IPS-20b (cell line): ENCODE measurements around the gene ACTR1A.
"Not testable (repeated sequence)": the region's sequence is repeated elsewhere in the genome, so short reads cannot be mapped to it uniquely, and the experiment has no call there.

Experiments used
- H3K27ac ChIP-seq: one replicate; pipeline ENCODE4 v1.5.1; 2013; ENCODE audit warnings: low read length
- H3K27me3 ChIP-seq: 2 replicates; pipeline ENCODE4 v1.6.1; 2013; ENCODE audit warnings: mild to moderate bottlenecking, low read length, inconsistent platforms; ENCODE audit not compliant: insufficient read depth
- H3K36me3 ChIP-seq: 2 replicates; pipeline ENCODE4 v1.6.1; 2013; ENCODE audit warnings: low read depth, mild to moderate bottlenecking, inconsistent platforms, low read length, moderate library complexity; ENCODE audit not compliant: insufficient read depth
- H3K4me1 ChIP-seq: 2 replicates; pipeline ENCODE4 v1.6.1; 2013; ENCODE audit warnings: mild to moderate bottlenecking, control low read depth, inconsistent platforms, low read length, moderate library complexity; ENCODE audit not compliant: insufficient read depth
- H3K4me3 ChIP-seq: 2 replicates; pipeline ENCODE4 v1.5.1; 2013; ENCODE audit warnings: mild to moderate bottlenecking, low read length, inconsistent platforms
- H3K9ac ChIP-seq: 2 replicates; pipeline ENCODE4 v1.6.1; 2013; ENCODE audit warnings: low read depth, mild to moderate bottlenecking, inconsistent platforms, low read length, moderate library complexity
- H3K9me3 ChIP-seq: 2 replicates; pipeline ENCODE4 v1.6.1; 2013; ENCODE audit warnings: mild to moderate bottlenecking, low read depth, low read length, inconsistent platforms; ENCODE audit not compliant: insufficient read depth

The ACTR1A gene

DNA sequence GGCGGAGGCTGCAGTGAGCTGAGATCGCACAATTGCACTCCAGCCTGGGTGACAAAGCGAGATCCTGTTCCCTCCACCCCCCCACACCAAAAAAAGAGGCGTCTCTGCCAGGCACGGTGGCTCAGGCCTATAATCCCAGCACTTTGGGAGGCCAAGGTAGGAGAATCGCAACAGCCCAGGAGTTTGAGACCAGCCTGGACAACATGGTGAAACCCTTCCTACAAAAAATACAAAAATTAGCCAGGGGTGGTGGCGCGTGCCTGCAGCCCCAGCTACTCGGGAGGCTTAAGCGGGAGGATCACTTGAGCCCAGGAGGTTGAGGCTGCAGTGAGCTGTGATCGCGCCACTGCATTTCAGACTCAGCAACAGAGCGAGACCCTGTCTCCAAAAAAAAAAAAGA is 1.8 kb downstream of the ACTR1A start:
- H3K9ac ChIP-seq, H3K9me3 ChIP-seq, H3K36me3 ChIP-seq, H3K27ac ChIP-seq, H3K4me1 ChIP-seq, H3K4me3 ChIP-seq: not testable (repeated sequence)
- peaks cover 11% of the 10 kb centered on the region for H3K27me3 ChIP-seq

GRCh38 chr10:102499356-102499755 is 3.2 kb downstream of the ACTR1A start:
- H3K27me3 ChIP-seq, result no peaks in the 10 kb centered on the region
- H3K4me3 ChIP-seq, result no peak overlapping the region
- no peaks in the 10 kb centered on the region for H3K9me3 ChIP-seq
- no peaks in the 10 kb centered on the region for H3K36me3 ChIP-seq
- no peak overlapping the region for H3K9ac ChIP-seq
- H3K27ac ChIP-seq, result no peak overlapping the region
- H3K4me1 ChIP-seq, result no peaks in the 10 kb centered on the region; the same call in 1 of the 2 replicates

DNA sequence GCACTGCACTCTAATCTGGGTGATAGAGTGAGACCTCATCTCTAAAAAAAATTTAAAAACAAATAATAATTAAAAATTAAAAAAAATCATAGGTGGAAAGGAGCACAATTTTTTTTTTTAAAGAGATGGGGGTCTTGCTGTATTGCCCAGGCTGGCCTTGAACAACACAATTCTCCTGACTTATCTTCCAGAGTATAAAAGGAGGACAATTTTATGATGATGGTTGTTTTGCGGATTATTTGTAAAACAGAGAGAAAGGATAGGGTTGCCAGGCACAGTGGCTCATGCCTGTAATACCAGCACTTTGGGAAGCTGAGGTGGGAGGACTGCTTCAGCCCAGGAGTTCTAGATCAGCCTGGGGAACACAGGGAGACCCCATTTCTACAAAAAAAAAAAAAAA is 5.0 kb downstream of the ACTR1A start:
- Histone ChIP-seq H3K27ac (no peak overlapping the region), H3K27me3 (no peaks in the 10 kb centered on the region), H3K4me1 (no peaks in the 10 kb centered on the region), H3K9me3 (no peaks in the 10 kb centered on the region), H3K36me3 (no peaks in the 10 kb centered on the region), H3K9ac (no peak overlapping the region), H3K4me3 (no peak overlapping the region)

GRCh38 chr10:102493771-102494170 is 8.7 kb downstream of the ACTR1A start:
- no peaks in the 10 kb centered on the region for H3K4me1 ChIP-seq
- no peak overlapping the region for H3K27ac ChIP-seq
- peaks cover 15% of the 10 kb centered on the region for H3K36me3 ChIP-seq
- H3K9me3 ChIP-seq, result no peaks in the 10 kb centered on the region
- H3K4me3 ChIP-seq, result no peak overlapping the region
- no peak overlapping the region for H3K9ac ChIP-seq
- no peaks in the 10 kb centered on the region for H3K27me3 ChIP-seq

GRCh38 chr10:102492983-102493382 is 9.5 kb downstream of the ACTR1A start:
- no peak overlapping the region for H3K4me3 ChIP-seq
- H3K4me1 ChIP-seq, result no peaks in the 10 kb centered on the region
- no peak overlapping the region for H3K27ac ChIP-seq
- H3K9me3 ChIP-seq, result no peaks in the 10 kb centered on the region
- no peak overlapping the region for H3K9ac ChIP-seq
- no peaks in the 10 kb centered on the region for H3K27me3 ChIP-seq
- peaks cover 23% of the 10 kb centered on the region for H3K36me3 ChIP-seq

- H3K4me3 ChIP-seq, result no peak overlapping the region
- peaks cover 27% of the 10 kb centered on the region for H3K36me3 ChIP-seq
- H3K27ac ChIP-seq, result no peak overlapping the region
- no peaks in the 10 kb centered on the region for H3K9me3 ChIP-seq
- H3K9ac ChIP-seq, result no peak overlapping the region
- H3K27me3 ChIP-seq, result no peaks in the 10 kb centered on the region
- no peaks in the 10 kb centered on the region for H3K4me1 ChIP-seq
Measured at GRCh38 chr10:102492344-102492939, 10.1 kb downstream of the ACTR1A start.

- H3K4me3 ChIP-seq, result no peak overlapping the region
- no peak overlapping the region for H3K9ac ChIP-seq
- peaks cover 40% of the 10 kb centered on the region for H3K36me3 ChIP-seq
- H3K9me3 ChIP-seq, result no peaks in the 10 kb centered on the region
- no peaks in the 10 kb centered on the region for H3K4me1 ChIP-seq
- H3K27me3 ChIP-seq, result no peaks in the 10 kb centered on the region
- H3K27ac ChIP-seq, result no peak overlapping the region
Measured at GRCh38 chr10:102491136-102491535, 11.4 kb downstream of the ACTR1A start.

GRCh38 chr10:102485093-102485784 is 17.3 kb downstream of the ACTR1A start:
- no peak overlapping the region for H3K9ac ChIP-seq
- H3K36me3 ChIP-seq, result peaks cover 96% of the 10 kb centered on the region
- no peak overlapping the region for H3K27ac ChIP-seq
- H3K27me3 ChIP-seq, result no peaks in the 10 kb centered on the region
- no peaks in the 10 kb centered on the region for H3K4me1 ChIP-seq
- H3K9me3 ChIP-seq, result no peaks in the 10 kb centered on the region
- no peak overlapping the region for H3K4me3 ChIP-seq

DNA sequence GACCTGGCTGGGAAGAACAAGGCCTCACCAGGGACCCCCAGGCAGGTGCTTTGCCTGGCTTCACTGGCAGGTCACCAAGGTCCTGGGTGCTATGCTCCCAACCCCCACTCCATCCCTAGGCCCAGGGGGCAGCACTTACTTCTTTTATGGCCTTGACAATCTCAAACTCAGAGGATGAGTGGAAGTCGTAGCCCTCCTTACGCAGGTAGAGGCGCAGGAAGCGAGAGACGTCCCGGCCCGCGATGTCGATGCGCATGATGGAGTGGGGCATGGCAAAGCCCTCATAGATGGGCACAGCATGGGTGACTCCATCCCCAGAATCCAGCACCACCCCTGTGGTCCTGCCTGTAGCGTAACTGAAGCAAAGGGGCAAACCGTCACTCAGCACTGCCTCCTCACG is 18.5 kb downstream of the ACTR1A start:
- Histone ChIP-seq H3K4me1 (no peaks in the 10 kb centered on the region), H3K36me3 (peaks cover 97% of the 10 kb centered on the region), H3K4me3 (no peak overlapping the region), H3K9ac (no peak overlapping the region), H3K9me3 (no peaks in the 10 kb centered on the region), H3K27ac (no peak overlapping the region), H3K27me3 (no peaks in the 10 kb centered on the region)

GRCh38 chr10:102480396-102480795 is 22.1 kb downstream of the ACTR1A start:
- H3K4me3 ChIP-seq, result no peak overlapping the region
- no peak overlapping the region for H3K9ac ChIP-seq
- no peaks in the 10 kb centered on the region for H3K27me3 ChIP-seq
- peaks cover 68% of the 10 kb centered on the region for H3K36me3 ChIP-seq
- no peaks in the 10 kb centered on the region for H3K4me1 ChIP-seq
- H3K9me3 ChIP-seq, result no peaks in the 10 kb centered on the region
- H3K27ac ChIP-seq, result no peak overlapping the region

DNA sequence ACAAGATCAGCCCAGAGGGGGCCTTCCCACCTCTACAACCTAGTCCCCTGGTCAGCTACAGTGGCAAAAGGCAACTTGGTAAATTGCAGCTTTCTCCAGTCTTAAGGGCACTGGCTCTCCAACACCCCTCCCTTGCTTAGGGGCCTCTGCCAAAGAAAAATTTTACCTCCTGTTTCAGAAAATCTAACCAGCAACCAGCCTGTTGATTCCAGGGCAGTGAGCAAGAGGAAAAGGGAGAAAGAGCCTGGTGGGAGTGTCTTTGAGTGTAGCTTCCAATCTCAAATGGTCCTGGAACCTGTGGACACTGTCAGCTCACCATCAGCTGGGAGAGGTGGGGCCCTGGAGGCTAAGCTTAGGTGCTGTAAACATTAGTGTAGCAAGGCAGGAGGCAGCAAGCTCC is 22.9 kb downstream of the ACTR1A start:
- H3K9ac ChIP-seq, result no peak overlapping the region
- no peak overlapping the region for H3K4me3 ChIP-seq
- no peaks in the 10 kb centered on the region for H3K9me3 ChIP-seq
- H3K27ac ChIP-seq, result no peak overlapping the region
- no peaks in the 10 kb centered on the region for H3K27me3 ChIP-seq
- peaks cover 60% of the 10 kb centered on the region for H3K36me3 ChIP-seq
- H3K4me1 ChIP-seq, result no peaks in the 10 kb centered on the region

GRCh38 chr10:102476466-102477141 is 25.9 kb downstream of the ACTR1A start:
- peaks cover 30% of the 10 kb centered on the region for H3K36me3 ChIP-seq
- no peak overlapping the region for H3K27ac ChIP-seq
- no peaks in the 10 kb centered on the region for H3K4me1 ChIP-seq

More at GRCh38 chr10:102476466-102477141, 25.9 kb downstream of the ACTR1A start:
- H3K27me3 ChIP-seq, result no peaks in the 10 kb centered on the region
- no peak overlapping the region for H3K9ac ChIP-seq
- no peaks in the 10 kb centered on the region for H3K9me3 ChIP-seq
- no peak overlapping the region for H3K4me3 ChIP-seq
